PC-9 (cell line): Measurements from ENCODE around the gene BIRC5. TPM values are rescaled to one million over a fixed set of nuclear protein-coding genes. Genes with fewer than 3 reads are reported as not detected.

Experiments
- BruUV-seq: library from RNA; stranded (reverse); fragments of 400-500 nt; replicated peaks from 2 replicates; lab custom pipeline; 2021; lab: Mats Ljungman, UMichigan
- CTCF ChIA-PET: fragments of 300-600 bp; sonication (Branson Sonifier 250); formaldehyde crosslinking; loops from one replicate; lab custom pipeline; 2022; ENCODE audit warnings: antibody characterized with exemption; lab: Charles Lee
- POLR2A ChIA-PET: fragments of 300-600 bp; sonication (Branson Sonifier 250); formaldehyde crosslinking; loops from one replicate; lab custom pipeline; 2022; ENCODE audit warnings: antibody characterized with exemption; ENCODE audit not compliant: unreplicated experiment; lab: Charles Lee
- DNase-seq, 2 experiments: peaks; one replicate each; pipeline versions ENCODE4 v3.0.0 to v3.0.0-alpha.2; 2015 to 2022; ENCODE audit warnings: mixed read lengths in 1 of 2
- H2AFZ ChIP-seq: fragments of 200-600 bp; sonication (generic); 2 replicates; pipeline ENCODE4 v1.8.1; 2017; ENCODE audit warnings: antibody characterized with exemption
- H3F3A ChIP-seq: fragments of 200-600 bp; sonication (generic); 2 replicates; pipeline ENCODE4 v1.8.1; 2017; ENCODE audit warnings: antibody characterized with exemption, mild to moderate bottlenecking, low read depth; ENCODE audit not compliant: insufficient read depth
- H3K27ac ChIP-seq: fragments of 200-600 bp; sonication (generic); 2 replicates; pipeline ENCODE4 v1.6.1; 2016; ENCODE audit warnings: mixed run types
- H3K27me3 ChIP-seq: fragments of 200-600 bp; sonication (generic); 2 replicates; pipeline ENCODE4 v1.6.1; 2016; ENCODE audit warnings: low read depth, mixed run types; ENCODE audit not compliant: insufficient read depth
- H3K36me3 ChIP-seq: fragments of 200-600 bp; sonication (generic); 2 replicates; pipeline ENCODE4 v1.6.1; 2016; ENCODE audit warnings: low read depth, mixed run types
- H3K4me1 ChIP-seq: fragments of 200-600 bp; sonication (generic); replicated peaks from 2 replicates; pipeline ENCODE4 v1.6.1; 2016; ENCODE audit warnings: mixed run types; ENCODE audit not compliant: insufficient read depth
- H3K4me2 ChIP-seq: fragments of 200-600 bp; sonication (generic); 2 replicates; pipeline ENCODE4 v1.6.1; 2017; ENCODE audit warnings: mixed run types
- H3K4me3 ChIP-seq: fragments of 200-600 bp; sonication (generic); 2 replicates; pipeline ENCODE4 v1.6.1; 2016; ENCODE audit warnings: mixed run types
- H3K79me2 ChIP-seq: fragments of 200-600 bp; sonication (generic); 2 replicates; pipeline ENCODE4 v1.6.1; 2017; ENCODE audit warnings: low read depth, mixed run types
- H3K9me2 ChIP-seq: fragments of 200-600 bp; sonication (generic); 2 replicates; pipeline ENCODE4 v1.8.1; 2017; ENCODE audit warnings: mild to moderate bottlenecking; ENCODE audit not compliant: insufficient read depth
- H3K9me3 ChIP-seq: fragments of 200-600 bp; sonication (generic); 2 replicates; pipeline ENCODE4 v1.8.1; 2016; ENCODE audit warnings: low read depth; ENCODE audit not compliant: insufficient read depth
- H4K20me1 ChIP-seq: fragments of 200-600 bp; sonication (generic); 2 replicates; pipeline ENCODE4 v1.8.1; 2017; ENCODE audit not compliant: insufficient read depth
- EZH2 ChIP-seq: fragments of 200-600 bp; sonication (generic); IDR thresholded peaks from 2 replicates; pipeline ENCODE4 v1.8.0; 2017; ENCODE audit warnings: antibody characterized with exemption, low read depth
- intact Hi-C: fragments of 100-400 bp; cut with micrococcal nuclease; formaldehyde crosslinking; loops from one replicate; pipeline ENCODE4 v1.10.0; 2022; ENCODE audit not compliant: unreplicated experiment
- total RNA-seq: library from RNA; stranded (reverse); gene quantifications from 2 replicates; pipeline ENCODE4 v1.2.3, GENCODE V29; 2021
- TF ChIP-seq, protein P1 (sequence below): fragments of 200-600 bp; sonication (generic); conservative IDR thresholded peaks from 2 replicates; pipeline ENCODE4 v1.6.1; 2017; ENCODE audit warnings: mixed run types, antibody characterized with exemption, mild to moderate bottlenecking, moderate library complexity

The BIRC5 gene
- total RNA-seq, 1 experiment from 2014 or later: 91.0 TPM

DNA sequence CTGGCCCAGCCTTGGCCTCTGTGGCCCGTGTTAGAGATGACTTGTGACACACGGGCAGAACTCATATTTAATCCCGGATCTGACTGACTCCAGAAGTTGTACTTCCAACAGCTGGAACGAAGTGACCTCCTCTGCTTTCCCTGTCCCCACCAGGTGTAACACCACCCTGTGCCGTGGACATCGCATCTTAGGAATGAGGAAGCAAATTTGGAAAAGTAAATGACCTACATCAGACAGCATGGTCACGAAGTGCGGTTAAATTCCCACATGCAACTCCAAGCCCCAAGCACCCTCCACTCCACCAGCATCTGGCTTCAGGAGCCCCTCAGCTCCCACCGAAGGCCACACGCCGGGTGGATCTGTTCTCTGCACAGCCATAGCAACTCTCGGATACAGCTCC, 30.1 kb upstream of the BIRC5 start:
- BruUV-seq: no TSS peak
- CTCF ChIA-PET: no interaction called here
- no peaks in the 10 kb centered on the region for H4K20me1 ChIP-seq
- no peak for DNase-seq
- POLR2A ChIA-PET: no interaction called here
- H3K36me3 ChIP-seq: no peaks in the 10 kb centered on the region
- no peak overlapping the region for H3K4me3 ChIP-seq
- H3K27me3 ChIP-seq: no peaks in the 10 kb centered on the region
- H3K79me2 ChIP-seq: peaks cover 16% of the 10 kb centered on the region; the same call in 1 of the 2 replicates
- peaks cover 8% of the 10 kb centered on the region for H3K4me1 ChIP-seq
- H2AFZ ChIP-seq: no peak overlapping the region
- peaks cover 6% of the 10 kb centered on the region; the same call in 1 of the 2 replicates for H3F3A ChIP-seq
- TF ChIP-seq, protein P1, sequence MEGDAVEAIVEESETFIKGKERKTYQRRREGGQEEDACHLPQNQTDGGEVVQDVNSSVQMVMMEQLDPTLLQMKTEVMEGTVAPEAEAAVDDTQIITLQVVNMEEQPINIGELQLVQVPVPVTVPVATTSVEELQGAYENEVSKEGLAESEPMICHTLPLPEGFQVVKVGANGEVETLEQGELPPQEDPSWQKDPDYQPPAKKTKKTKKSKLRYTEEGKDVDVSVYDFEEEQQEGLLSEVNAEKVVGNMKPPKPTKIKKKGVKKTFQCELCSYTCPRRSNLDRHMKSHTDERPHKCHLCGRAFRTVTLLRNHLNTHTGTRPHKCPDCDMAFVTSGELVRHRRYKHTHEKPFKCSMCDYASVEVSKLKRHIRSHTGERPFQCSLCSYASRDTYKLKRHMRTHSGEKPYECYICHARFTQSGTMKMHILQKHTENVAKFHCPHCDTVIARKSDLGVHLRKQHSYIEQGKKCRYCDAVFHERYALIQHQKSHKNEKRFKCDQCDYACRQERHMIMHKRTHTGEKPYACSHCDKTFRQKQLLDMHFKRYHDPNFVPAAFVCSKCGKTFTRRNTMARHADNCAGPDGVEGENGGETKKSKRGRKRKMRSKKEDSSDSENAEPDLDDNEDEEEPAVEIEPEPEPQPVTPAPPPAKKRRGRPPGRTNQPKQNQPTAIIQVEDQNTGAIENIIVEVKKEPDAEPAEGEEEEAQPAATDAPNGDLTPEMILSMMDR: no peak
- TF ChIP-seq EZH2: no peak
- intact Hi-C loops: no loop called here
- H3K27ac ChIP-seq: no peak overlapping the region
- no peak overlapping the region for H3K4me2 ChIP-seq
- no peaks in the 10 kb centered on the region for H3K9me2 ChIP-seq
- H3K9me3 ChIP-seq: no peaks in the 10 kb centered on the region

GRCh38 chr17:78184351-78184750, 29.7 kb upstream of the BIRC5 start:
- H3K9me3 ChIP-seq: no peaks in the 10 kb centered on the region
- no peaks in the 10 kb centered on the region for H3K27me3 ChIP-seq
- H3K4me1 ChIP-seq: peaks cover 8% of the 10 kb centered on the region
- intact Hi-C loops: no loop called here
- H3F3A ChIP-seq: peaks cover 6% of the 10 kb centered on the region; the same call in 1 of the 2 replicates
- H3K36me3 ChIP-seq: no peaks in the 10 kb centered on the region
- no peak for TF ChIP-seq EZH2
- TF ChIP-seq, protein P1: no peak
- BruUV-seq: no TSS peak
- H3K27ac ChIP-seq: no peak overlapping the region
- no peak overlapping the region for H3K4me2 ChIP-seq
- ChIA-PET POLR2A (no interaction called here), CTCF (no interaction called here)
- no peaks in the 10 kb centered on the region for H3K9me2 ChIP-seq
- H4K20me1 ChIP-seq: no peaks in the 10 kb centered on the region
- no peak overlapping the region for H2AFZ ChIP-seq
- H3K79me2 ChIP-seq: peaks cover 16% of the 10 kb centered on the region; the same call in 1 of the 2 replicates
- DNase-seq: no peak
- H3K4me3 ChIP-seq: no peak overlapping the region

DNA sequence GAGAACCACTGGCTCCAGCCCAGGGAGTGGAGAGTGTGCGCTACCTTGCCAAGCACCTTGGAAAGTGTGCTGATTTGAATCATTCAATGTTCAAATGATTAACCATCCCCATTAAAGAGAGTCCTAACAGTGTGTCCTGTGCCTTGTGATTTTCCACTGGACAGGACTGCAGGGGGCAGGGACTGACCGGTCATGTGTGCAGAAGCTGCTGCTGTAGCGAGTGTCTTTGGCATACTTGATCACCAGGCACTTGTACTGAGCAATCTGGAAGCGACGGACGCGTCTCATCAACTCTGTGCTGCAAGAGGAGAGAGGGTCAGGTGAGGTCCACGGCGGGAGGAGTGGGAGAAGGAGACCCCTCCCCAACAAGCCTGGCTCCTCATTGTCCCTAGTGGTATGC, 29.2 kb upstream of the BIRC5 start:
- CTCF ChIA-PET: no interaction called here
- no peaks in the 10 kb centered on the region for H4K20me1 ChIP-seq
- no peaks in the 10 kb centered on the region for H3K36me3 ChIP-seq
- POLR2A ChIA-PET: no interaction called here
- BruUV-seq: no TSS peak
- DNase-seq: no peak
- no peak overlapping the region for H3K4me3 ChIP-seq
- peaks cover 6% of the 10 kb centered on the region; the same call in 1 of the 2 replicates for H3F3A ChIP-seq
- no peaks in the 10 kb centered on the region for H3K9me2 ChIP-seq
- no peaks in the 10 kb centered on the region for H3K27me3 ChIP-seq
- H3K9me3 ChIP-seq: no peaks in the 10 kb centered on the region
- peaks cover 8% of the 10 kb centered on the region for H3K4me1 ChIP-seq
- intact Hi-C loops: no loop called here
- H2AFZ ChIP-seq: no peak overlapping the region
- H3K4me2 ChIP-seq: no peak overlapping the region
- TF ChIP-seq, protein P1: no peak
- peaks cover 16% of the 10 kb centered on the region; the same call in 1 of the 2 replicates for H3K79me2 ChIP-seq
- no peak overlapping the region for H3K27ac ChIP-seq
